A549 (cell line): ENCODE results near the gene PYCARD. TPM values are rescaled to one million over a fixed set of nuclear protein-coding genes. Genes with fewer than 3 reads are reported as not detected.

Experiments
- ATAC-seq, 2 experiments: fragments of 200-7000 bp in 1 of 2; fragments of >200 bp in 1 of 2; cut with Nextera tagmentation in 1 of 2; cut with Tn5 transposase in 1 of 2; 3 replicates each; pipeline versions ENCODE4 v1.8.0 to v1.9.1; 2018 to 2020; ENCODE audit warnings: mild to moderate bottlenecking in 1 of 2, moderate library complexity in 1 of 2
- CTCF ChIA-PET: fragments of 300-600 bp; sonication (Branson Sonifier 250); formaldehyde crosslinking; extraction: SDS; loops from one replicate; lab custom pipeline; 2021; ENCODE audit warnings: antibody characterized with exemption, inconsistent platforms; lab: Yijun Ruan, JAX
- POLR2A ChIA-PET: fragments of 350-600 bp; formaldehyde crosslinking; extraction: SDS; loops from one replicate; lab custom pipeline; 2021; ENCODE audit warnings: antibody characterized with exemption, inconsistent platforms; lab: Yijun Ruan, JAX
- DNase-seq, 2 experiments: peaks; one replicate each; pipeline versions ENCODE4 v3.0.0 to v3.0.0-alpha.2; 2011 to 2016; ENCODE audit warnings: low read depth in 1 of 2, low spot score in 1 of 2
- FAIRE-seq: peaks from 2 replicates; lab custom pipeline; 2011; peaks lifted over from hg19 to GRCh38; lab: Jason Lieb, UNC
- H3K27ac ChIP-seq, 2 experiments: fragments of >200 bp; sonication (Bioruptor Twin); formaldehyde crosslinking; 3 replicates each; pipeline ENCODE4 v1.5.1; 2016 to 2017
- H3K4me1 ChIP-seq: fragments of >200 bp; sonication (Bioruptor Twin); formaldehyde crosslinking; 3 replicates; pipeline ENCODE4 v1.6.1; 2016
- H3K4me2 ChIP-seq: fragments of >200 bp; sonication (Bioruptor Twin); formaldehyde crosslinking; 3 replicates; pipeline ENCODE4 v1.6.1; 2016
- H3K4me3 ChIP-seq: fragments of >200 bp; sonication (Bioruptor Twin); formaldehyde crosslinking; 3 replicates; pipeline ENCODE4 v1.5.1; 2016
- H3K9me3 ChIP-seq: fragments of >200 bp; sonication (Bioruptor Twin); formaldehyde crosslinking; 3 replicates; pipeline ENCODE4 v1.6.1; 2016
- ATOH8 ChIP-seq: fragments of 250-450 bp; sonication (Bioruptor Pico); IDR thresholded peaks from 2 replicates; pipeline ENCODE4 v1.5.0; 2020; ENCODE audit warnings: low read depth, mild to moderate bottlenecking, moderate library complexity
- BHLHE40 ChIP-seq: IDR thresholded peaks from 2 replicates; pipeline ENCODE4 v1.6.1; 2012; ENCODE audit warnings: low read depth, low read length, inconsistent platforms
- CEBPB ChIP-seq, 2 experiments: fragments of >200 bp in 1 of 2; sonication (Bioruptor Twin) in 1 of 2; formaldehyde crosslinking in 1 of 2; IDR thresholded peaks; 2 replicates each; pipeline ENCODE4 v1.6.1; 2012 to 2016
- CHD4 ChIP-seq: fragments of 200-600 bp; sonication (generic); IDR thresholded peaks from 2 replicates; pipeline ENCODE4 v1.6.1; 2016; ENCODE audit warnings: antibody characterized with exemption, mild to moderate bottlenecking, borderline replicate concordance
- CTCF ChIP-seq: fragments of >200 bp; sonication (Bioruptor Twin); formaldehyde crosslinking; IDR thresholded peaks from 3 replicates; pipeline ENCODE4 v1.5.1; 2016
- E2F6 ChIP-seq: IDR thresholded peaks from 2 replicates; pipeline ENCODE4 v1.6.1; 2012; ENCODE audit warnings: low read depth, borderline replicate concordance
- EHF ChIP-seq: fragments of 250-450 bp; sonication (Bioruptor Pico); IDR thresholded peaks from 2 replicates; pipeline ENCODE4 v1.5.0; 2020; ENCODE audit warnings: mild to moderate bottlenecking
- ELK1 ChIP-seq: fragments of 150-350 bp; IDR thresholded peaks from 2 replicates; pipeline ENCODE4 v1.6.1; 2014; ENCODE audit warnings: low read depth, mild to moderate bottlenecking, low read length
- FOSB ChIP-seq: fragments of 250-450 bp; sonication (Bioruptor Pico); IDR thresholded peaks from 2 replicates; pipeline ENCODE4 v1.5.0; 2020; ENCODE audit warnings: mild to moderate bottlenecking, moderate library complexity
- FOSL2 ChIP-seq, 2 experiments: fragments of 450-650 bp in 1 of 2; fragments of >200 bp in 1 of 2; sonication (Bioruptor Twin) in 1 of 2; formaldehyde crosslinking; IDR thresholded peaks; 2 replicates each; pipeline versions ENCODE4 v1.5.0 to v1.6.1; 2016 to 2020; ENCODE audit warnings: mild to moderate bottlenecking in 1 of 2, moderate library complexity in 1 of 2
- FOXS1 ChIP-seq: fragments of 250-450 bp; sonication (Bioruptor Pico); IDR thresholded peaks from 2 replicates; pipeline ENCODE4 v1.5.0; 2020; ENCODE audit warnings: mild to moderate bottlenecking, moderate library complexity
- HDAC2 ChIP-seq: fragments of 200-600 bp; sonication (generic); IDR thresholded peaks from 2 replicates; pipeline ENCODE4 v1.6.1; 2016
- HES2 ChIP-seq: fragments of >200 bp; sonication (Bioruptor Twin); formaldehyde crosslinking; IDR thresholded peaks from 2 replicates; pipeline ENCODE4 v1.6.1; 2016
- HOXB5 ChIP-seq: fragments of 250-450 bp; sonication (Bioruptor Pico); IDR thresholded peaks from 2 replicates; pipeline ENCODE4 v1.5.0; 2020; ENCODE audit warnings: mild to moderate bottlenecking, moderate library complexity
- MAFK ChIP-seq: fragments of 450-650 bp; IDR thresholded peaks from 2 replicates; pipeline ENCODE4 v1.6.1; 2014; ENCODE audit not compliant: partially characterized antibody
- MAX ChIP-seq: IDR thresholded peaks from 2 replicates; pipeline ENCODE4 v1.6.1; 2012
- POLR2A ChIP-seq: IDR thresholded peaks from 2 replicates; pipeline ENCODE4 v1.6.1; 2012; ENCODE audit warnings: mild to moderate bottlenecking, low read length
- RAD21 ChIP-seq, 2 experiments: fragments of >200 bp in 1 of 2; sonication (Bioruptor Twin) in 1 of 2; formaldehyde crosslinking in 1 of 2; IDR thresholded peaks in 1 of 2; conservative IDR thresholded peaks in 1 of 2; 2 replicates in 1 of 2; 3 replicates in 1 of 2; pipeline ENCODE4 v1.6.1; 2012 to 2018; ENCODE audit warnings: inconsistent platforms in 1 of 2
- SMC3 ChIP-seq: fragments of >200 bp; sonication (Bioruptor Twin); formaldehyde crosslinking; IDR thresholded peaks from 3 replicates; pipeline ENCODE4 v1.6.1; 2018; ENCODE audit warnings: inconsistent platforms
- TFCP2L1 ChIP-seq: fragments of 250-450 bp; sonication (Bioruptor Pico); IDR thresholded peaks from 2 replicates; pipeline ENCODE4 v1.5.0; 2021; ENCODE audit warnings: mild to moderate bottlenecking
- USF2 ChIP-seq: fragments of 450-650 bp; IDR thresholded peaks from 2 replicates; pipeline ENCODE4 v1.6.1; 2014; ENCODE audit warnings: antibody characterized with exemption
- ZC3H11A ChIP-seq: fragments of 450-650 bp; IDR thresholded peaks from 2 replicates; pipeline ENCODE4 v1.6.1; 2014; ENCODE audit warnings: antibody characterized with exemption, mild to moderate bottlenecking
- ZNF302 ChIP-seq: fragments of 250-450 bp; sonication (Bioruptor Pico); IDR thresholded peaks from 2 replicates; pipeline ENCODE4 v1.9.0; 2021; ENCODE audit warnings: inconsistent platforms, mild to moderate bottlenecking, moderate library complexity
- WGBS: methylation state at CpG from one replicate; pipeline ENCODE4 v1.1.6; 2017; ENCODE audit errors: missing lambda C conversion rate; 5-methylcytosine and 5-hydroxymethylcytosine counted together
- polyA plus RNA-seq, 4 experiments: library from polyadenylated mRNA; depleted of rRNA in 3 of 4; stranded (reverse); fragments of >200 nt; fragmentation: RNase III in 1 of 4; extraction: RNeasy Plus Mini Kit Qiagen cat#74134 plus additional on column Dnase treatment in 1 of 4; gene quantifications; 2 replicates in 3 of 4; 3 replicates in 1 of 4; pipeline ENCODE4 v1.2.3, GENCODE V29; 2011 to 2017

Gene PYCARD
- polyA plus RNA-seq, 2 of the 4 experiments (the other 2 are of a cell fraction): 16.1 to 30.1 TPM

- Histone ChIP-seq H3K27ac (no peak overlapping the region), H3K4me1 (no peaks in the 10 kb centered on the region), H3K4me2 (no peak overlapping the region), H3K9me3 (no peaks in the 10 kb centered on the region), H3K4me3 (no peak overlapping the region)
- ATAC-seq (peak in 1 of 2 experiments; percentile 69; a peak in 3 of 6 replicates), FAIRE-seq (no peak)
- ChIA-PET POLR2A (interaction anchor here (1.2 kb wide), 1 partner anchor 11 kb away, joined by 4 read pairs; the partner anchor contains the start of gene FUS), CTCF (interaction anchor here (1.3 to 1.6 kb wide), 2 partner anchors 15 to 27 kb away, joined by 5 read pairs; no protein-coding TSS in a partner anchor)
- TF ChIP-seq ATOH8 (no peak), MAFK (no peak), FOSL2 (IDR thresholded peaks at IDR 0.05) (no peak), FOSL2 (CRISPR knock-in tag; IDR thresholded peaks at IDR 0.05) (no peak), HOXB5 (no peak), CTCF (no peak), USF2 (no peak), SMC3 (no peak)
- TF ChIP-seq, all 56 proteins: peak for 0
- WGBS: 39% methylated on average over 2 of the region's 2 CpGs
- no peak for DNase-seq
Observed at GRCh38 chr16:31168848-31169247, 33.7 kb downstream of the PYCARD start.

GRCh38 chr16:31167315-31167714 is 35.2 kb downstream of the PYCARD start:
- TF ChIP-seq CEBPB (IDR thresholded peaks at IDR 0.05) (peak in 1 of 2 experiments; percentile 27; a peak in 1 of 4 replicates), HES2 (no peak), POLR2A (no peak)
- ChIA-PET CTCF (interaction anchor here (1.6 to 2.5 kb wide), 2 partner anchors 16 to 182 kb away, joined by 5 to 6 read pairs; partner anchors contain the start of gene HSD3B7), POLR2A (no interaction called here)
- Histone ChIP-seq H3K4me2 (no peak overlapping the region), H3K4me1 (no peaks in the 10 kb centered on the region), H3K4me3 (no peak overlapping the region), H3K9me3 (no peaks in the 10 kb centered on the region), H3K27ac (no peak overlapping the region)
- 82% methylated on average over 8 of the region's 8 CpGs for WGBS
- no peak for FAIRE-seq
- no peak for ATAC-seq
- DNase-seq: no peak

GRCh38 chr16:31157136-31157535 is 45.4 kb downstream of the PYCARD start:
- Histone ChIP-seq H3K4me2 (no peak overlapping the region), H3K4me3 (no peak overlapping the region), H3K4me1 (no peaks in the 10 kb centered on the region), H3K9me3 (no peaks in the 10 kb centered on the region), H3K27ac (no peak overlapping the region)
- ChIA-PET POLR2A (interaction anchor here (0.7 to 2.0 kb wide), 3 partner anchors 22 to 39 kb away, joined by 5 to 10 read pairs (median 6); partner anchors contain the start of genes FUS and KAT8), CTCF (interaction anchor here (0.6 to 4.6 kb wide), 10 partner anchors 7 to 712 kb away, joined by 3 to 46 read pairs (median 4); no protein-coding TSS in a partner anchor)
- FAIRE-seq (no peak), DNase-seq (no peak), ATAC-seq (no peak)
- 72% methylated on average over 8 of the region's 8 CpGs for WGBS
- TF ChIP-seq ZC3H11A (no peak), MAX (no peak), BHLHE40 (no peak), ELK1 (no peak), EHF (CRISPR knock-in tag) (no peak), HDAC2 (no peak), E2F6 (no peak), TFCP2L1 (CRISPR knock-in tag) (no peak), FOXS1 (CRISPR knock-in tag) (no peak), ZNF302 (CRISPR knock-in tag) (no peak), FOSB (no peak), CHD4 (no peak), RAD21 (conservative IDR thresholded peaks at IDR 0.05 in 1 of 2, IDR thresholded peaks at IDR 0.05 in 1 of 2) (no peak), CTCF (no peak)
